OCI-LY7 (cell line): Measurements from ENCODE around the gene TNK1. TPM values are rescaled to one million over a fixed set of nuclear protein-coding genes. Genes with fewer than 3 reads are reported as not detected.
"Not testable (repeated sequence)": the region's sequence is repeated elsewhere in the genome, so short reads cannot be mapped to it uniquely, and the experiment has no call there.

Experiments
- BruUV-seq: library from RNA; stranded (reverse); fragments of 400-500 nt; replicated peaks from 2 replicates; lab custom pipeline; 2021; lab: Mats Ljungman, UMichigan
- CTCF ChIA-PET: fragments of 300-600 bp; sonication (Branson Sonifier 250); formaldehyde crosslinking; loops from one replicate; lab custom pipeline; 2022; ENCODE audit warnings: antibody characterized with exemption; ENCODE audit not compliant: unreplicated experiment; lab: Charles Lee
- POLR2A ChIA-PET: fragments of 300-600 bp; sonication (Branson Sonifier 250); formaldehyde crosslinking; loops from one replicate; lab custom pipeline; 2022; ENCODE audit warnings: antibody characterized with exemption; lab: Charles Lee
- DNase-seq: peaks from one replicate; pipeline ENCODE4 v3.0.0-alpha.2; 2015; ENCODE audit warnings: low spot score
- H2AFZ ChIP-seq: fragments of 200-600 bp; sonication (generic), shearing (Covaris generic); 2 replicates; pipeline ENCODE4 v1.6.1; 2014; ENCODE audit warnings: mild to moderate bottlenecking, antibody characterized with exemption, low read length, moderate library complexity
- H3K27ac ChIP-seq: fragments of 200-600 bp; sonication (generic); 2 replicates; pipeline ENCODE4 v1.5.1; 2014; ENCODE audit warnings: mixed run types, low read depth, mild to moderate bottlenecking, moderate library complexity, low read length, inconsistent platforms; ENCODE audit not compliant: poor library complexity, severe bottlenecking
- H3K36me3 ChIP-seq: fragments of 200-600 bp; sonication (generic); 2 replicates; pipeline ENCODE4 v1.6.1; 2014; ENCODE audit warnings: mild to moderate bottlenecking, antibody characterized with exemption, low read length, moderate library complexity, mixed read lengths; ENCODE audit not compliant: insufficient read depth
- H3K4me1 ChIP-seq: fragments of 200-600 bp; sonication (generic); 2 replicates; pipeline ENCODE4 v1.5.1; 2014; ENCODE audit warnings: mild to moderate bottlenecking, low read length; ENCODE audit not compliant: insufficient read depth, poor library complexity, severe bottlenecking
- H3K4me2 ChIP-seq: fragments of 200-600 bp; sonication (generic); 2 replicates; pipeline ENCODE4 v1.6.1; 2014; ENCODE audit warnings: mild to moderate bottlenecking, low read length
- H3K4me3 ChIP-seq: fragments of 200-600 bp; sonication (generic); 2 replicates; pipeline ENCODE4 v1.5.1; 2014; ENCODE audit warnings: mild to moderate bottlenecking, low read depth, low read length; ENCODE audit not compliant: poor library complexity, severe bottlenecking
- H3K79me2 ChIP-seq: fragments of 200-600 bp; sonication (generic); 2 replicates; pipeline ENCODE4 v1.6.1; 2016; ENCODE audit warnings: low read depth, mild to moderate bottlenecking, low read length, moderate library complexity, mixed read lengths; ENCODE audit not compliant: insufficient read depth
- H3K9me2 ChIP-seq: fragments of 200-600 bp; sonication (generic); 2 replicates; pipeline ENCODE4 v1.6.1; 2016; ENCODE audit warnings: mild to moderate bottlenecking, low read length, mixed read lengths; ENCODE audit not compliant: insufficient read depth
- H3K9me3 ChIP-seq: fragments of 200-600 bp; sonication (generic); 2 replicates; pipeline ENCODE4 v1.6.1; 2014; ENCODE audit warnings: mild to moderate bottlenecking, mixed run types, low read length, mixed read lengths
- H4K20me1 ChIP-seq: fragments of 200-600 bp; sonication (generic); 2 replicates; pipeline ENCODE4 v1.6.1; 2014; ENCODE audit warnings: mild to moderate bottlenecking, antibody characterized with exemption, low read length, moderate library complexity, mixed read lengths; ENCODE audit not compliant: insufficient read depth
- CTCF ChIP-seq: fragments of 200-600 bp; sonication (generic); conservative IDR thresholded peaks from 2 replicates; pipeline ENCODE4 v1.5.1; 2014; ENCODE audit warnings: mild to moderate bottlenecking, antibody characterized with exemption, low read length, moderate library complexity, mixed read lengths
- EZH2phosphoT487 ChIP-seq: fragments of 200-600 bp; sonication (generic); IDR thresholded peaks from 2 replicates; pipeline ENCODE4 v1.6.1; 2018; ENCODE audit warnings: low read depth, borderline replicate concordance, mild to moderate bottlenecking, mixed run types, antibody characterized with exemption, low read length, moderate library complexity, mixed read lengths
- intact Hi-C: fragments of 100-400 bp; cut with micrococcal nuclease; formaldehyde crosslinking; loops from one replicate; pipeline ENCODE4 v1.10.0; 2022; ENCODE audit not compliant: unreplicated experiment
- total RNA-seq, 2 experiments: library from RNA; depleted of rRNA in 1 of 2; stranded (reverse); fragments of >200 nt in 1 of 2; shearing (Covaris generic) in 1 of 2; gene quantifications; 2 replicates each; pipeline ENCODE4 v1.2.3, GENCODE V29; 2014 to 2022

The TNK1 gene
- total RNA-seq, 2 experiments from 2014 or later: 5.0 to 6.4 TPM

GRCh38 chr17:7334938-7335538, 45.9 kb upstream of the TNK1 start:
- no peak for DNase-seq
- ChIA-PET CTCF (interaction anchor here (0.6 kb wide), 2 partner anchors 10 to 21 kb away, joined by 3 to 4 read pairs; no protein-coding TSS in a partner anchor), POLR2A (interaction anchor here (1.4 to 1.6 kb wide), 2 partner anchors 19 to 100 kb away, joined by 4 read pairs; partner anchors contain the start of genes GPS2 and TMEM102)
- TF ChIP-seq EZH2phosphoT487: no peak
- intact Hi-C loops: loop anchor here (5.0 kb wide), 1 partner anchor 352 kb away; the partner anchor contains the start of genes TP53 and WRAP53
- H3K9me2 ChIP-seq: no peaks in the 10 kb centered on the region
- peak overlapping the region; percentile 99 for H3K4me2 ChIP-seq
- peaks cover 24% of the 10 kb centered on the region for H3K36me3 ChIP-seq
- peaks cover 30% of the 10 kb centered on the region for H3K79me2 ChIP-seq
- no peaks in the 10 kb centered on the region for H4K20me1 ChIP-seq
- BruUV-seq: no TSS peak
- no peak overlapping the region for H3K4me3 ChIP-seq
- H3K4me1 ChIP-seq: peaks cover 66% of the 10 kb centered on the region
- H3K27ac ChIP-seq: peak overlapping the region; percentile 79
- no peak overlapping the region for H2AFZ ChIP-seq
- no peaks in the 10 kb centered on the region for H3K9me3 ChIP-seq

GRCh38 chr17:7335765-7336164, 45.1 kb upstream of the TNK1 start:
- H3K9me2 ChIP-seq, H4K20me1 ChIP-seq, H3K9me3 ChIP-seq, DNase-seq, BruUV-seq: not testable (repeated sequence)
- H3K4me3 ChIP-seq: peak overlapping the region; percentile 78
- peak overlapping the region; percentile 27; the same call in 1 of the 2 replicates for H2AFZ ChIP-seq
- peaks cover 28% of the 10 kb centered on the region for H3K79me2 ChIP-seq
- H3K4me2 ChIP-seq: peak overlapping the region; percentile 99
- peaks cover 28% of the 10 kb centered on the region for H3K36me3 ChIP-seq
- peaks cover 60% of the 10 kb centered on the region for H3K4me1 ChIP-seq
- CTCF ChIA-PET: interaction anchor here (1.1 kb wide), 1 partner anchor 20 kb away, joined by 3 read pairs; no protein-coding TSS in a partner anchor
- POLR2A ChIA-PET: interaction anchor here (1.3 to 1.9 kb wide), 6 partner anchors 13 to 99 kb away, joined by 4 to 7 read pairs (median 5); partner anchors contain the start of genes GPS2 and TMEM102
- peak overlapping the region; percentile 79 for H3K27ac ChIP-seq
- intact Hi-C loops: loop anchor here (2.0 kb wide), 1 partner anchor 55 kb away; the partner anchor contains the start of gene SLC2A4

GRCh38 chr17:7336240-7337175, 44.4 kb upstream of the TNK1 start, which contains the start of gene ACAP1:
Gene ACAP1 (plus strand): TSS chr17:7336529. CDS start chr17:7336735, 206 bp downstream.
- Histone ChIP-seq H3K9me3 (no peaks in the 10 kb centered on the region), H3K4me2 (peak within 1 kb of the TSS; percentile 99), H3K36me3 (peaks cover 32% of the 10 kb centered on the region), H3K27ac (peak within 1 kb of the TSS; percentile 79), H4K20me1 (no peaks in the 10 kb centered on the region), H3K79me2 (peaks cover 24% of the 10 kb centered on the region), H3K4me1 (peaks cover 52% of the 10 kb centered on the region), H3K9me2 (no peaks in the 10 kb centered on the region), H2AFZ (peak within 1 kb of the TSS; percentile 27; the same call in 1 of the 2 replicates), H3K4me3 (peak within 1 kb of the TSS; percentile 78)
- TF ChIP-seq CTCF (no peak; the same call in 1 of the 2 replicates), EZH2phosphoT487 (no peak)
- BruUV-seq: TSS peak; percentile 76
- peak; percentile 81 for DNase-seq
- intact Hi-C loops: loop anchor here (2.0 kb wide), 1 partner anchor 56 kb away; the partner anchor contains the start of gene SLC2A4
- POLR2A ChIA-PET: interaction anchor here (0.5 to 1.9 kb wide), 14 partner anchors 8 to 140 kb away, joined by 3 to 8 read pairs (median 4); partner anchors contain the start of genes GPS2, SLC2A4, TMEM102 and TMEM256
- CTCF ChIA-PET: interaction anchor here (0.5 to 1.1 kb wide), 4 partner anchors 12 to 27 kb away, joined by 3 to 5 read pairs (median 4); no protein-coding TSS in a partner anchor

- POLR2A ChIA-PET: interaction anchor here (1.1 to 1.9 kb wide), 9 partner anchors 8 to 138 kb away, joined by 3 to 8 read pairs (median 5); partner anchors contain the start of genes TMEM256 and TMEM95
- Histone ChIP-seq H3K4me1 (peaks cover 42% of the 10 kb centered on the region), H3K36me3 (peaks cover 41% of the 10 kb centered on the region), H3K79me2 (peaks cover 24% of the 10 kb centered on the region), H3K4me3 (peak overlapping the region; percentile 78), H3K27ac (peak overlapping the region; percentile 79), H3K4me2 (peak overlapping the region; percentile 99)
- CTCF ChIA-PET: interaction anchor here (0.5 to 1.3 kb wide), 5 partner anchors 8 to 223 kb away, joined by 3 to 6 read pairs (median 4); partner anchors contain the start of gene NEURL4
- DNase-seq, H3K9me2 ChIP-seq, H2AFZ ChIP-seq, H3K9me3 ChIP-seq, BruUV-seq, H4K20me1 ChIP-seq: not testable (repeated sequence)
- intact Hi-C loops: loop anchor here (2.0 kb wide), 1 partner anchor 57 kb away; the partner anchor contains the start of gene SLC2A4
Observed at GRCh38 chr17:7337600-7337999, 43.3 kb upstream of the TNK1 start.
